Ishikawa (cell line): ENCODE measurements around the gene TKT.

Experiments
- CEBPB ChIP-seq: IDR thresholded peaks from 2 replicates; pipeline ENCODE4 v1.6.1; 2012
- CREB1 ChIP-seq: IDR thresholded peaks from 2 replicates; pipeline ENCODE4 v1.6.1; 2012; ENCODE audit warnings: low read depth
- EGR1 ChIP-seq: IDR thresholded peaks from 2 replicates; pipeline ENCODE4 v1.6.1; 2012
- EP300 ChIP-seq: IDR thresholded peaks from 2 replicates; pipeline ENCODE4 v1.6.1; 2012; ENCODE audit warnings: borderline replicate concordance
- FOXM1 ChIP-seq: IDR thresholded peaks from 2 replicates; pipeline ENCODE4 v1.6.1; 2012; ENCODE audit warnings: low read depth, borderline replicate concordance
- MAX ChIP-seq: IDR thresholded peaks from 2 replicates; pipeline ENCODE4 v1.6.1; 2012
- NFIC ChIP-seq: IDR thresholded peaks from 2 replicates; pipeline ENCODE4 v1.6.1; 2012
- RAD21 ChIP-seq: IDR thresholded peaks from 2 replicates; pipeline ENCODE4 v1.6.1; 2012; ENCODE audit warnings: low read depth
- TAF1 ChIP-seq: IDR thresholded peaks from 2 replicates; pipeline ENCODE4 v1.6.1; 2012; ENCODE audit warnings: low read depth, mild to moderate bottlenecking
- TCF12 ChIP-seq: IDR thresholded peaks from 2 replicates; pipeline ENCODE4 v1.6.1; 2012; ENCODE audit warnings: low read depth
- TEAD4 ChIP-seq: IDR thresholded peaks from 2 replicates; pipeline ENCODE4 v1.6.1; 2012
- YY1 ChIP-seq: IDR thresholded peaks from 2 replicates; pipeline ENCODE4 v1.6.1; 2012; ENCODE audit warnings: low read depth
- ZBTB7A ChIP-seq: IDR thresholded peaks from 2 replicates; pipeline ENCODE4 v1.6.1; 2012; ENCODE audit warnings: low read depth
- TF ChIP-seq, protein P1 (sequence below): IDR thresholded peaks from 2 replicates; pipeline ENCODE4 v1.6.1; 2012; ENCODE audit warnings: low read depth, mild to moderate bottlenecking
- TF ChIP-seq, protein P2 (sequence below): IDR thresholded peaks from 2 replicates; pipeline ENCODE4 v1.6.1; 2012

The TKT gene, protein sequence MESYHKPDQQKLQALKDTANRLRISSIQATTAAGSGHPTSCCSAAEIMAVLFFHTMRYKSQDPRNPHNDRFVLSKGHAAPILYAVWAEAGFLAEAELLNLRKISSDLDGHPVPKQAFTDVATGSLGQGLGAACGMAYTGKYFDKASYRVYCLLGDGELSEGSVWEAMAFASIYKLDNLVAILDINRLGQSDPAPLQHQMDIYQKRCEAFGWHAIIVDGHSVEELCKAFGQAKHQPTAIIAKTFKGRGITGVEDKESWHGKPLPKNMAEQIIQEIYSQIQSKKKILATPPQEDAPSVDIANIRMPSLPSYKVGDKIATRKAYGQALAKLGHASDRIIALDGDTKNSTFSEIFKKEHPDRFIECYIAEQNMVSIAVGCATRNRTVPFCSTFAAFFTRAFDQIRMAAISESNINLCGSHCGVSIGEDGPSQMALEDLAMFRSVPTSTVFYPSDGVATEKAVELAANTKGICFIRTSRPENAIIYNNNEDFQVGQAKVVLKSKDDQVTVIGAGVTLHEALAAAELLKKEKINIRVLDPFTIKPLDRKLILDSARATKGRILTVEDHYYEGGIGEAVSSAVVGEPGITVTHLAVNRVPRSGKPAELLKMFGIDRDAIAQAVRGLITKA

DNA sequence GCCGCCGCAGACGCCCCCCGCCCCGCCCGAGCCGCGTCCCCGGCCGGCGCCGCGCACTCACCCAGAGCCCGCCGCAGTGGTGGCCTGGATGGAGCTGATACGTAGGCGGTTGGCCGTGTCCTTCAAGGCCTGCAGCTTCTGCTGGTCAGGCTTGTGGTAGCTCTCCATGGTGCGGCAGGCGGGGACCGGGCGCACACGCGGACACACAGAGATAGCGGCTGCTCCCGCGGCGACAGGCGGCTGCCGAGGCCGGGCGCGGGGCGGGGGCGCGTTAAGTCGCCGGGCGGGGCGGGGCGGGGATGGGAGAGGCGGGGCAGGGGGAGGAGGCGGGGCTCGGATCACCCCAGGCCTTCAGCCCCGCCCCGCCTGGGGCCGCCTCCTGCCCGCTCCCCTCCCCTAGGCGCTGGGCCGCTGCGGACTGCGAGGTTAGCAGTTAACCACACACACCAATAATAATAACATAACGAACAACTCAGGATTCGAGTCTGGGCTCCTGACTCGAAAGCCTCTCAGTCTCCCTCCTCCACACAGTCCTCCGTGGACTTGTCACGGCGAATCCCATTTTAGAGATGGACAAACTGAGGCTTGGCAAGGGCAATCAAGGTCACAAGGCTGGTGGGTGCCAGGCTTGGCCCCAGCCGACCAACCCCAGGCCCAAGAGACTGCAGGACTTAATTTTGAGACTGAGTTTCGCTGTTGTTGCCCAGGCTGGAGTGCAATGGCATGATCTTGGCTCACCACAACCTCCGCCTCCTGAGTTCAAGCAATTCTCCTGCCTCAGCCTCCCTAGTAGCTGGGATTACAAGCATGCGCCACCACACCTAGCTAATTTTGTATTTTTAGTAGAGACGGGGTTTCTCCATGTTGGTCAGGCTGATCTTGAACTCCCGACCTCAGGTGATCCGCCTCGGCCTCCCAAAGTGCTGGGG, at the start of gene TKT:
TKT (minus strand) TSS at position 248 of the 929 bp plus-strand sequence; CDS start at position 168, 80 bp downstream.
- TF ChIP-seq EGR1 = peak; percentile 20; the same call in 1 of the 2 replicates
- TF ChIP-seq CREB1 = no peak
- TF ChIP-seq, protein P1, sequence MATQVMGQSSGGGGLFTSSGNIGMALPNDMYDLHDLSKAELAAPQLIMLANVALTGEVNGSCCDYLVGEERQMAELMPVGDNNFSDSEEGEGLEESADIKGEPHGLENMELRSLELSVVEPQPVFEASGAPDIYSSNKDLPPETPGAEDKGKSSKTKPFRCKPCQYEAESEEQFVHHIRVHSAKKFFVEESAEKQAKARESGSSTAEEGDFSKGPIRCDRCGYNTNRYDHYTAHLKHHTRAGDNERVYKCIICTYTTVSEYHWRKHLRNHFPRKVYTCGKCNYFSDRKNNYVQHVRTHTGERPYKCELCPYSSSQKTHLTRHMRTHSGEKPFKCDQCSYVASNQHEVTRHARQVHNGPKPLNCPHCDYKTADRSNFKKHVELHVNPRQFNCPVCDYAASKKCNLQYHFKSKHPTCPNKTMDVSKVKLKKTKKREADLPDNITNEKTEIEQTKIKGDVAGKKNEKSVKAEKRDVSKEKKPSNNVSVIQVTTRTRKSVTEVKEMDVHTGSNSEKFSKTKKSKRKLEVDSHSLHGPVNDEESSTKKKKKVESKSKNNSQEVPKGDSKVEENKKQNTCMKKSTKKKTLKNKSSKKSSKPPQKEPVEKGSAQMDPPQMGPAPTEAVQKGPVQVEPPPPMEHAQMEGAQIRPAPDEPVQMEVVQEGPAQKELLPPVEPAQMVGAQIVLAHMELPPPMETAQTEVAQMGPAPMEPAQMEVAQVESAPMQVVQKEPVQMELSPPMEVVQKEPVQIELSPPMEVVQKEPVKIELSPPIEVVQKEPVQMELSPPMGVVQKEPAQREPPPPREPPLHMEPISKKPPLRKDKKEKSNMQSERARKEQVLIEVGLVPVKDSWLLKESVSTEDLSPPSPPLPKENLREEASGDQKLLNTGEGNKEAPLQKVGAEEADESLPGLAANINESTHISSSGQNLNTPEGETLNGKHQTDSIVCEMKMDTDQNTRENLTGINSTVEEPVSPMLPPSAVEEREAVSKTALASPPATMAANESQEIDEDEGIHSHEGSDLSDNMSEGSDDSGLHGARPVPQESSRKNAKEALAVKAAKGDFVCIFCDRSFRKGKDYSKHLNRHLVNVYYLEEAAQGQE = peak; percentile 72
- no peak for TF ChIP-seq CEBPB
- no peak for TF ChIP-seq NFIC
- peak; percentile 57; the same call in 1 of the 2 replicates for TF ChIP-seq TAF1
- TF ChIP-seq YY1 = no peak
- TF ChIP-seq TCF12 = no peak
- peak; percentile 72 for TF ChIP-seq MAX

DNA sequence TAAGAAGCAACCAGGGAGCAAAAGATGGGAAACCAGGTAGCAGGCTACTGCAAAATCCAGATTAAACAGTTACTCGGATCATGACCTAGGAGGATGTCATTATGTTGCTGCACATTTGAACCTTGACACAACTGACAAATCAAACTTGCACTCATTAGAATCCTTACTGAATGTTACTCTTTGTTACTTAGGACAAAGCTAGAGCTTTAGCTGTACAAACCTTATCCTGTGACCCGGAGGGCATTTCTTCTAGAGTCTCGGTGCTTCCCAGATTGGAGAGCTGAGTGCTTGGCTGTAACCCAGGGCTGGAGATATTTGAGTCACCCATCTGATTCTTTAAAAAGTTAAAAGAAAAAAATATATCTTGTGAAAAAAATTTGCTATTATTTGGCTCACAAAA, 48.1 kb upstream of the TKT start:
- TF ChIP-seq TCF12 = no peak
- no peak for TF ChIP-seq EGR1
- no peak for TF ChIP-seq RAD21
- no peak for TF ChIP-seq CEBPB
- TF ChIP-seq MAX = no peak
- no peak for TF ChIP-seq TAF1
- no peak for TF ChIP-seq ZBTB7A
- no peak for TF ChIP-seq CREB1
- TF ChIP-seq, protein P1 = no peak
- TF ChIP-seq EP300 = no peak

GRCh38 chr3:53303549-53303948, 47.7 kb upstream of the TKT start:
- TF ChIP-seq TCF12 = no peak
- TF ChIP-seq YY1 = no peak
- no peak for TF ChIP-seq ZBTB7A
- no peak for TF ChIP-seq MAX
- no peak for TF ChIP-seq RAD21
- no peak for TF ChIP-seq CEBPB
- TF ChIP-seq, protein P1 = no peak
- TF ChIP-seq NFIC = no peak
- TF ChIP-seq EP300 = no peak
- TF ChIP-seq, protein P2, sequence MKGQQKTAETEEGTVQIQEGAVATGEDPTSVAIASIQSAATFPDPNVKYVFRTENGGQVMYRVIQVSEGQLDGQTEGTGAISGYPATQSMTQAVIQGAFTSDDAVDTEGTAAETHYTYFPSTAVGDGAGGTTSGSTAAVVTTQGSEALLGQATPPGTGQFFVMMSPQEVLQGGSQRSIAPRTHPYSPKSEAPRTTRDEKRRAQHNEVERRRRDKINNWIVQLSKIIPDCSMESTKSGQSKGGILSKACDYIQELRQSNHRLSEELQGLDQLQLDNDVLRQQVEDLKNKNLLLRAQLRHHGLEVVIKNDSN = no peak
- TF ChIP-seq FOXM1 = no peak
- no peak for TF ChIP-seq TAF1
- no peak for TF ChIP-seq EGR1
- TF ChIP-seq CREB1 = no peak
- no peak for TF ChIP-seq TEAD4

GRCh38 chr3:53300826-53301225, 45.0 kb upstream of the TKT start:
- no peak for TF ChIP-seq EP300
- TF ChIP-seq TCF12 = no peak
- no peak for TF ChIP-seq CREB1
- TF ChIP-seq NFIC = no peak
- TF ChIP-seq YY1 = no peak
- no peak for TF ChIP-seq CEBPB
